Panc1 (cell line): Measurements from ENCODE around the gene NCKAP5. TPM values are rescaled to one million over a fixed set of nuclear protein-coding genes. Genes with fewer than 3 reads are reported as not detected.

Experiments used
- ATAC-seq: fragments of 200-7000 bp; cut with Tn5 transposase; 2 replicates; pipeline ENCODE4 v1.9.1; 2020; ENCODE audit warnings: mild to moderate bottlenecking, moderate library complexity
- BruUV-seq: library from RNA; stranded (reverse); fragments of 400-500 nt; replicated peaks from 2 replicates; lab custom pipeline; 2021; lab: Mats Ljungman, UMichigan
- CTCF ChIA-PET: fragments of 300-600 bp; sonication (Branson Sonifier 250); formaldehyde crosslinking; loops from one replicate; lab custom pipeline; 2022; ENCODE audit warnings: antibody characterized with exemption; lab: Charles Lee
- POLR2A ChIA-PET: fragments of 300-600 bp; sonication (Branson Sonifier 250); formaldehyde crosslinking; loops from one replicate; lab custom pipeline; 2022; ENCODE audit warnings: antibody characterized with exemption; lab: Charles Lee
- DNase-seq: peaks from one replicate; pipeline ENCODE4 v3.0.0-alpha.2; 2010; ENCODE audit warnings: low read depth, low spot score
- H3K27ac ChIP-seq: 2 replicates; pipeline ENCODE4 v1.5.1; 2011; ENCODE audit warnings: mild to moderate bottlenecking, low read length, inconsistent platforms
- H3K27me3 ChIP-seq: fragments of 200-500 bp; sonication (Bioruptor generic); 2 replicates; pipeline ENCODE4 v1.6.0; 2014; ENCODE audit warnings: low read length, inconsistent platforms; ENCODE audit not compliant: control insufficient read depth, insufficient read depth
- H3K36me3 ChIP-seq: fragments of 200-500 bp; sonication (Bioruptor generic); 2 replicates; pipeline ENCODE4 v1.5.1; 2014; ENCODE audit warnings: inconsistent platforms, mild to moderate bottlenecking, low read length, moderate library complexity; ENCODE audit not compliant: control insufficient read depth, insufficient read depth
- H3K4me1 ChIP-seq: 2 replicates; pipeline ENCODE4 v1.5.1; 2011; ENCODE audit warnings: inconsistent platforms, mild to moderate bottlenecking, low read length, moderate library complexity; ENCODE audit not compliant: control insufficient read depth, insufficient read depth
- H3K4me3 ChIP-seq, 2 experiments: 2 replicates each; pipeline ENCODE4 v1.5.1; 2011 to 2012; ENCODE audit warnings: low read depth in 2 of 2, low read length in 2 of 2, mild to moderate bottlenecking in 2 of 2, inconsistent platforms in 1 of 2, moderate library complexity in 1 of 2
- H3K9me3 ChIP-seq: fragments of 200-500 bp; sonication (Bioruptor generic); 2 replicates; pipeline ENCODE4 v1.5.1; 2014; ENCODE audit warnings: low read depth, mild to moderate bottlenecking, inconsistent platforms, low read length, moderate library complexity; ENCODE audit not compliant: control insufficient read depth, insufficient read depth
- CTCF ChIP-seq: fragments of 450-650 bp; IDR thresholded peaks from 2 replicates; pipeline ENCODE4 v1.5.1; 2017; ENCODE audit warnings: mild to moderate bottlenecking
- POLR2AphosphoS5 ChIP-seq: IDR thresholded peaks from 2 replicates; pipeline ENCODE4 v1.6.1; 2012; ENCODE audit warnings: mild to moderate bottlenecking, low read depth, low read length, moderate library complexity
- REST ChIP-seq, 2 experiments: IDR thresholded peaks; 2 replicates each; pipeline ENCODE4 v1.6.1; 2011 to 2012; ENCODE audit warnings: low read depth in 2 of 2, control low read depth in 1 of 2, low read length in 1 of 2, mild to moderate bottlenecking in 1 of 2, moderate library complexity in 1 of 2; ENCODE audit not compliant: insufficient read depth in 1 of 2
- SIN3A ChIP-seq: IDR thresholded peaks from 2 replicates; pipeline ENCODE4 v1.6.1; 2012; ENCODE audit warnings: low read depth, mild to moderate bottlenecking, low read length, moderate library complexity, borderline replicate concordance; ENCODE audit not compliant: insufficient read depth
- TCF7L2 ChIP-seq: IDR thresholded peaks from 2 replicates; pipeline ENCODE4 v1.6.1; 2011; ENCODE audit warnings: mild to moderate bottlenecking, low read depth, low read length, inconsistent platforms
- in situ Hi-C: cut with HindIII; loops from 2 replicates; pipeline ENCODE4 v1.10.0; 2016; ENCODE audit warnings: low sequenced_read_pairs, low pct_unique_long_range_greater_than_20kb
- intact Hi-C: fragments of 100-400 bp; cut with micrococcal nuclease; formaldehyde crosslinking; loops from one replicate; pipeline ENCODE4 v1.10.0; 2022; ENCODE audit not compliant: unreplicated experiment
- total RNA-seq: library from RNA; stranded (reverse); gene quantifications from one replicate; pipeline ENCODE4 v1.2.1, GENCODE V29; 2021; ENCODE audit not compliant: unreplicated experiment

Gene NCKAP5
- total RNA-seq, 1 experiment from 2014 or later = 0.10 TPM

- DNase-seq = no peak
- no TSS peak for BruUV-seq
Measured at GRCh38 chr2:132670496-132671150, 897.6 kb downstream of the NCKAP5 start.

More at GRCh38 chr2:132670496-132671150, 897.6 kb downstream of the NCKAP5 start:
- in situ Hi-C loops (no loop called here), intact Hi-C loops (loop anchor here (5.0 kb wide), 1 partner anchor 502 kb away; no protein-coding TSS in a partner anchor)
- Histone ChIP-seq H3K27me3 (peaks cover 47% of the 10 kb centered on the region), H3K36me3 (no peaks in the 10 kb centered on the region), H3K4me3 (peak overlapping the region; percentile 32 to 48), H3K27ac (no peak overlapping the region), H3K4me1 (peaks cover 6% of the 10 kb centered on the region), H3K9me3 (no peaks in the 10 kb centered on the region)
- CTCF ChIA-PET = no interaction called here
- peak; percentile 63 for ATAC-seq
- no peak for TF ChIP-seq REST (IDR thresholded peaks at IDR 0.05; ENCODE audit: insufficient read depth in 1 of 2, low read depth in 2 of 2, low read length in 1 of 2)
- no peak for TF ChIP-seq POLR2AphosphoS5
- no peak for TF ChIP-seq CTCF
- TF ChIP-seq TCF7L2 = no peak
- no peak for TF ChIP-seq SIN3A
- POLR2A ChIA-PET = no interaction called here
